H9 (cell line): ENCODE data around the gene SLC35F2. TPM values are rescaled to one million over a fixed set of nuclear protein-coding genes. Genes with fewer than 3 reads are reported as not detected.

Experiments
- DNase-seq: peaks from one replicate; pipeline ENCODE4 v3.0.0-alpha.2; 2017
- H2AFZ ChIP-seq: one replicate; pipeline ENCODE4 v1.6.1; 2013; ENCODE audit warnings: mild to moderate bottlenecking, low read length, control low read depth, moderate library complexity
- H2AK5ac ChIP-seq: 2 replicates; pipeline ENCODE4 v1.6.1; 2013; ENCODE audit warnings: low read length, control low read depth, mixed read lengths; ENCODE audit not compliant: insufficient read length
- H2BK120ac ChIP-seq: one replicate; pipeline ENCODE4 v1.6.1; 2013; ENCODE audit warnings: low read depth, mild to moderate bottlenecking, low read length, control low read depth, inconsistent platforms; ENCODE audit not compliant: poor library complexity, severe bottlenecking
- H2BK12ac ChIP-seq: 2 replicates; pipeline ENCODE4 v1.6.1; 2013; ENCODE audit warnings: low read length, control low read depth, mixed read lengths, low read depth; ENCODE audit not compliant: insufficient read length
- H2BK15ac ChIP-seq: 2 replicates; pipeline ENCODE4 v1.6.1; 2013; ENCODE audit warnings: low read depth, low read length, control low read depth
- H2BK20ac ChIP-seq: one replicate; pipeline ENCODE4 v1.6.1; 2013; ENCODE audit warnings: low read depth, mild to moderate bottlenecking, low read length, control low read depth, inconsistent platforms; ENCODE audit not compliant: poor library complexity, severe bottlenecking
- H2BK5ac ChIP-seq: 2 replicates; pipeline ENCODE4 v1.6.1; 2013; ENCODE audit warnings: low read length, control low read depth, mixed read lengths; ENCODE audit not compliant: insufficient read length
- H3K14ac ChIP-seq: 2 replicates; pipeline ENCODE4 v1.6.1; 2013; ENCODE audit warnings: low read length, control low read depth; ENCODE audit not compliant: insufficient read depth
- H3K18ac ChIP-seq: 2 replicates; pipeline ENCODE4 v1.6.1; 2013; ENCODE audit warnings: low read depth, mild to moderate bottlenecking, mixed read lengths, low read length, control low read depth; ENCODE audit not compliant: insufficient read length
- H3K23ac ChIP-seq: 2 replicates; pipeline ENCODE4 v1.6.1; 2013; ENCODE audit warnings: low read length, control low read depth, mixed read lengths, low read depth; ENCODE audit not compliant: insufficient read length
- H3K23me2 ChIP-seq: 2 replicates; pipeline ENCODE4 v1.6.1; 2013; ENCODE audit warnings: low read depth, mild to moderate bottlenecking, mixed read lengths, low read length, control low read depth; ENCODE audit not compliant: insufficient read length, poor library complexity, severe bottlenecking
- H3K27ac ChIP-seq: 2 replicates; pipeline ENCODE4 v1.5.1; 2013; ENCODE audit warnings: low read length, control low read depth, mixed read lengths, low read depth; ENCODE audit not compliant: insufficient read length
- H3K27me3 ChIP-seq: 2 replicates; pipeline ENCODE4 v1.6.1; 2013; ENCODE audit warnings: low read length, control low read depth, inconsistent platforms; ENCODE audit not compliant: insufficient read depth
- H3K4ac ChIP-seq: 2 replicates; pipeline ENCODE4 v1.6.1; 2013; ENCODE audit warnings: low read depth, mild to moderate bottlenecking, control low read depth, inconsistent platforms, low read length, moderate library complexity
- H3K4me1 ChIP-seq: 2 replicates; pipeline ENCODE4 v1.6.1; 2013; ENCODE audit warnings: low read length, control low read depth, inconsistent platforms; ENCODE audit not compliant: insufficient read depth
- H3K4me2 ChIP-seq: 2 replicates; pipeline ENCODE4 v1.6.1; 2013; ENCODE audit warnings: low read length, control low read depth, mixed read lengths; ENCODE audit not compliant: insufficient read length, insufficient read depth
- H3K56ac ChIP-seq: 2 replicates; pipeline ENCODE4 v1.6.1; 2013; ENCODE audit warnings: low read depth, mild to moderate bottlenecking, mixed read lengths, low read length, control low read depth; ENCODE audit not compliant: insufficient read length
- H3K79me1 ChIP-seq: 2 replicates; pipeline ENCODE4 v1.6.1; 2013; ENCODE audit warnings: low read depth, mild to moderate bottlenecking, moderate library complexity, low read length, control low read depth, inconsistent platforms; ENCODE audit not compliant: insufficient read depth, poor library complexity, severe bottlenecking
- H3K79me2 ChIP-seq: 2 replicates; pipeline ENCODE4 v1.6.1; 2013; ENCODE audit warnings: low read length, control low read depth, inconsistent platforms; ENCODE audit not compliant: insufficient read depth
- H3K9ac ChIP-seq: 2 replicates; pipeline ENCODE4 v1.6.1; 2013; ENCODE audit warnings: low read length, control low read depth, mixed read lengths; ENCODE audit not compliant: insufficient read length; ENCODE audit errors: extremely low read depth
- H3K9me3 ChIP-seq: one replicate; pipeline ENCODE4 v1.6.1; 2013; ENCODE audit warnings: low read depth, low read length, inconsistent platforms; ENCODE audit not compliant: control insufficient read depth
- H3T11ph ChIP-seq: one replicate; pipeline ENCODE4 v1.6.1; 2013; ENCODE audit warnings: mild to moderate bottlenecking, low read length, control low read depth, inconsistent platforms
- H4K20me1 ChIP-seq: one replicate; pipeline ENCODE4 v1.6.1; 2013; ENCODE audit not compliant: control insufficient read depth, insufficient read length, insufficient read depth
- H4K5ac ChIP-seq: 2 replicates; pipeline ENCODE4 v1.6.1; 2013; ENCODE audit warnings: low read depth, mild to moderate bottlenecking, mixed read lengths, low read length, control low read depth; ENCODE audit not compliant: insufficient read length
- H4K8ac ChIP-seq: replicated peaks from 2 replicates; pipeline ENCODE4 v1.6.1; 2013; ENCODE audit warnings: low read length, control low read depth, mixed read lengths, low read depth; ENCODE audit not compliant: insufficient read length
- H4K91ac ChIP-seq: 2 replicates; pipeline ENCODE4 v1.6.1; 2013; ENCODE audit warnings: low read depth, mild to moderate bottlenecking, moderate library complexity, mixed read lengths, low read length, control low read depth; ENCODE audit not compliant: insufficient read length
- H3K27ac Mint-ChIP-seq, 3 experiments: 2 replicates in 2 of 3; 3 replicates in 1 of 3; pipeline ENCODE4 v1.8.0; 2020 to 2021; ENCODE audit warnings: mixed read lengths in 3 of 3, mild to moderate bottlenecking in 1 of 3, moderate library complexity in 1 of 3
- H3K27me3 Mint-ChIP-seq: 2 replicates; pipeline ENCODE4 v1.8.0; 2021; ENCODE audit warnings: low read depth, mild to moderate bottlenecking, moderate library complexity, mixed read lengths
- H3K36me3 Mint-ChIP-seq, 3 experiments: 2 replicates in 2 of 3; 3 replicates in 1 of 3; pipeline ENCODE4 v1.8.0; 2020 to 2021; ENCODE audit warnings: low read depth in 3 of 3, mixed read lengths in 3 of 3; ENCODE audit not compliant: insufficient read depth in 1 of 3
- H3K4me1 Mint-ChIP-seq, 2 experiments: 2 replicates each; pipeline ENCODE4 v1.8.0; 2020; ENCODE audit warnings: mixed read lengths in 2 of 2
- H3K4me3 Mint-ChIP-seq, 2 experiments: 2 replicates in 1 of 2; 3 replicates in 1 of 2; pipeline ENCODE4 v1.8.0; 2020 to 2021; ENCODE audit warnings: mild to moderate bottlenecking in 2 of 2, mixed read lengths in 2 of 2, moderate library complexity in 1 of 2
- H3K9me3 Mint-ChIP-seq, 2 experiments: 2 replicates in 1 of 2; 3 replicates in 1 of 2; pipeline ENCODE4 v1.8.0; 2020; ENCODE audit warnings: mild to moderate bottlenecking in 2 of 2, mixed read lengths in 2 of 2, moderate library complexity in 1 of 2
- WGBS: extraction: QIAGEN DNeasy Blood & Tissue Kit; methylation state at CpG from one replicate; pipeline ENCODE4 v1.1.7; 2013; ENCODE audit warnings: missing lambda C conversion rate, low lambda C conversion rate, mixed read lengths; ENCODE audit not compliant: insufficient read length; ENCODE audit errors: extremely low coverage; 5-methylcytosine and 5-hydroxymethylcytosine counted together
- total RNA-seq: library from RNA; stranded (reverse); gene quantifications from 2 replicates; pipeline ENCODE4 v1.2.1, GENCODE V29; 2021
- TF ChIP-seq, protein P1 (sequence below): fragments of 200-600 bp; sonication (generic); conservative IDR thresholded peaks from 3 replicates; pipeline ENCODE4 v1.8.0; 2021; ENCODE audit warnings: antibody characterized with exemption, mild to moderate bottlenecking

The SLC35F2 gene
- total RNA-seq, 1 experiment from 2014 or later, result 24.0 TPM

DNA sequence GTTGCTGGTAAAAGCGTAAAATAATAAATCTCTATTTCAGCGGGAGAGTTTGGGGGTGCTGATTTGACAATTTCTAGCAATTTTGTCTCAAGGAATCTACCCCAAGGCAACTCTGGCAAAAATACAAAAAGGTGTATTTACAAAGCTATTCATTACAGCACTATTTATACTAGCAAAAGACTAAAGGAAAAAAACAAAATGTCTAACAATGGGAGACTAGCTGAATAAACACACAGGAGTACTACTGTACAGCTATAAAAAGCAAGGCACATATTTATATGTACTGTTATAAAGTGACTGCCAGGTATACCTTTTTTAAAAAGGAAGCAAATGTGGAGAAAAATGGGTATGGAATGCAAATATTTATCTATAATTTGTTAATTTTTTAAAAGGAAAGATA is 32.7 kb downstream of the SLC35F2 start:
- H2BK5ac ChIP-seq, result no peak overlapping the region
- no peaks in the 10 kb centered on the region for H4K20me1 ChIP-seq
- no CpG with 5 or more reads among the region's 2 CpGs for WGBS
- H3K79me1 ChIP-seq, result no peaks in the 10 kb centered on the region
- Mint-ChIP-seq H3K27me3 (no peaks in the 10 kb centered on the region), H3K27ac (no peak overlapping the region), H3K36me3 (no peaks in the 10 kb centered on the region), H3K4me3 (no peak overlapping the region), H3K9me3 (no peaks in the 10 kb centered on the region), H3K4me1 (no peaks in the 10 kb centered on the region)
- no peak overlapping the region for H4K91ac ChIP-seq
- H3K79me2 ChIP-seq, result no peaks in the 10 kb centered on the region
- H3K27ac ChIP-seq, result no peak overlapping the region
- no peak overlapping the region for H3K9ac ChIP-seq
- no peak for DNase-seq
- no peaks in the 10 kb centered on the region for H3K27me3 ChIP-seq
- H4K5ac ChIP-seq, result no peak overlapping the region
- H2BK12ac ChIP-seq, result no peak overlapping the region
- H3K4me1 ChIP-seq, result no peaks in the 10 kb centered on the region
- H3T11ph ChIP-seq, result no peak overlapping the region
- no peak overlapping the region for H3K56ac ChIP-seq
- H3K4ac ChIP-seq, result no peak overlapping the region
- no peak overlapping the region for H2BK20ac ChIP-seq
- H3K23ac ChIP-seq, result no peak overlapping the region
- no peak overlapping the region for H2AFZ ChIP-seq
- H3K9me3 ChIP-seq, result no peaks in the 10 kb centered on the region
- no peak overlapping the region for H3K18ac ChIP-seq
- H2BK120ac ChIP-seq, result no peak overlapping the region
- TF ChIP-seq, protein P1, sequence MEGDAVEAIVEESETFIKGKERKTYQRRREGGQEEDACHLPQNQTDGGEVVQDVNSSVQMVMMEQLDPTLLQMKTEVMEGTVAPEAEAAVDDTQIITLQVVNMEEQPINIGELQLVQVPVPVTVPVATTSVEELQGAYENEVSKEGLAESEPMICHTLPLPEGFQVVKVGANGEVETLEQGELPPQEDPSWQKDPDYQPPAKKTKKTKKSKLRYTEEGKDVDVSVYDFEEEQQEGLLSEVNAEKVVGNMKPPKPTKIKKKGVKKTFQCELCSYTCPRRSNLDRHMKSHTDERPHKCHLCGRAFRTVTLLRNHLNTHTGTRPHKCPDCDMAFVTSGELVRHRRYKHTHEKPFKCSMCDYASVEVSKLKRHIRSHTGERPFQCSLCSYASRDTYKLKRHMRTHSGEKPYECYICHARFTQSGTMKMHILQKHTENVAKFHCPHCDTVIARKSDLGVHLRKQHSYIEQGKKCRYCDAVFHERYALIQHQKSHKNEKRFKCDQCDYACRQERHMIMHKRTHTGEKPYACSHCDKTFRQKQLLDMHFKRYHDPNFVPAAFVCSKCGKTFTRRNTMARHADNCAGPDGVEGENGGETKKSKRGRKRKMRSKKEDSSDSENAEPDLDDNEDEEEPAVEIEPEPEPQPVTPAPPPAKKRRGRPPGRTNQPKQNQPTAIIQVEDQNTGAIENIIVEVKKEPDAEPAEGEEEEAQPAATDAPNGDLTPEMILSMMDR, result no peak
- no peak overlapping the region for H2BK15ac ChIP-seq
- no peak overlapping the region for H3K14ac ChIP-seq
- H3K4me2 ChIP-seq, result no peak overlapping the region
- H3K23me2 ChIP-seq, result no peaks in the 10 kb centered on the region
- H2AK5ac ChIP-seq, result no peak overlapping the region
- no peak overlapping the region for H4K8ac ChIP-seq
